BJ (cell line): Measurements from ENCODE around the gene C4orf50. TPM values are rescaled to one million over a fixed set of nuclear protein-coding genes. Genes with fewer than 3 reads are reported as not detected.

Experiments
- CTCF ChIA-PET: fragments of 350-600 bp; formaldehyde crosslinking; extraction: SDS; loops from one replicate; lab custom pipeline; 2021; ENCODE audit warnings: antibody characterized with exemption, inconsistent platforms; lab: Yijun Ruan, JAX
- POLR2A ChIA-PET: fragments of 300-600 bp; sonication (Branson Sonifier 250); formaldehyde crosslinking; extraction: SDS; loops from one replicate; lab custom pipeline; 2021; ENCODE audit warnings: antibody characterized with exemption; lab: Charles Lee
- DNase-seq: peaks from one replicate; pipeline ENCODE4 v3.0.0-alpha.2; 2011; ENCODE audit warnings: low read depth
- H3K27me3 ChIP-seq: 2 replicates; pipeline ENCODE4 v1.6.0; 2011; ENCODE audit warnings: low read length; ENCODE audit not compliant: control insufficient read depth, insufficient read depth
- H3K36me3 ChIP-seq: 2 replicates; pipeline ENCODE4 v1.5.1; 2011; ENCODE audit warnings: low read length; ENCODE audit not compliant: control insufficient read depth, insufficient read depth
- H3K4me3 ChIP-seq: 2 replicates; pipeline ENCODE4 v1.5.1; 2011; ENCODE audit warnings: low read depth, mild to moderate bottlenecking, control low read depth, low read length
- CTCF ChIP-seq: IDR thresholded peaks from 2 replicates; pipeline ENCODE4 v1.5.1; 2011; ENCODE audit warnings: low read depth, mild to moderate bottlenecking, control low read depth, inconsistent platforms, low read length, moderate library complexity; ENCODE audit not compliant: insufficient read depth
- polyA plus RNA-seq: library from polyadenylated mRNA; depleted of rRNA; stranded (reverse); fragments of >200 nt; gene quantifications from 2 replicates; pipeline ENCODE4 v1.2.3, GENCODE V29; 2011

Gene C4orf50
- polyA plus RNA-seq, 1 experiment: not detected

GRCh38 chr4:5974321-5974720 is 43.9 kb downstream of the C4orf50 start:
- H3K36me3 ChIP-seq: no peaks in the 10 kb centered on the region
- DNase-seq: no peak
- H3K4me3 ChIP-seq: no peak overlapping the region
- TF ChIP-seq CTCF: no peak
- H3K27me3 ChIP-seq: no peaks in the 10 kb centered on the region
- POLR2A ChIA-PET: no interaction called here
- CTCF ChIA-PET: no interaction called here

- POLR2A ChIA-PET: no interaction called here
- Histone ChIP-seq H3K27me3 (no peaks in the 10 kb centered on the region), H3K36me3 (no peaks in the 10 kb centered on the region), H3K4me3 (no peak overlapping the region)
- no peak for DNase-seq
- TF ChIP-seq CTCF: no peak
- CTCF ChIA-PET: interaction anchor here (0.7 kb wide), 1 partner anchor 25 kb away, joined by 3 read pairs; no protein-coding TSS in a partner anchor
Observed at GRCh38 chr4:5973486-5974220, 44.6 kb downstream of the C4orf50 start.

GRCh38 chr4:5973033-5973432 is 45.2 kb downstream of the C4orf50 start:
- CTCF ChIA-PET: interaction anchor here (0.7 kb wide), 1 partner anchor 25 kb away, joined by 3 read pairs; no protein-coding TSS in a partner anchor
- DNase-seq: no peak
- POLR2A ChIA-PET: no interaction called here
- TF ChIP-seq CTCF: no peak
- Histone ChIP-seq H3K4me3 (no peak overlapping the region), H3K27me3 (no peaks in the 10 kb centered on the region), H3K36me3 (no peaks in the 10 kb centered on the region)

- Histone ChIP-seq H3K36me3 (no peaks in the 10 kb centered on the region), H3K4me3 (no peak overlapping the region), H3K27me3 (no peaks in the 10 kb centered on the region)
- DNase-seq: no peak
- POLR2A ChIA-PET: no interaction called here
- TF ChIP-seq CTCF: no peak
- CTCF ChIA-PET: interaction anchor here (0.7 kb wide), 1 partner anchor 26 kb away, joined by 3 read pairs; no protein-coding TSS in a partner anchor
Observed at GRCh38 chr4:5972571-5972970, 45.7 kb downstream of the C4orf50 start.

GRCh38 chr4:5971078-5971450 is 47.2 kb downstream of the C4orf50 start:
- CTCF ChIA-PET: no interaction called here
- H3K4me3 ChIP-seq: no peak overlapping the region
- H3K36me3 ChIP-seq: no peaks in the 10 kb centered on the region
- no peak for DNase-seq
- TF ChIP-seq CTCF: no peak
- H3K27me3 ChIP-seq: no peaks in the 10 kb centered on the region
- POLR2A ChIA-PET: no interaction called here
